ENCODE measurements around the gene HVCN1.

GRCh38 chr12:110599334-110599733 lies 89.6 kb downstream of the HVCN1 start:
- no peak for TF ChIP-seq TARDBP (IDR thresholded peaks at IDR 0.05)
- no peak for TF ChIP-seq FOXA1 (IDR thresholded peaks at IDR 0.05)
- no peak for TF ChIP-seq LEF1 (IDR thresholded peaks at IDR 0.05; ENCODE audit: borderline replicate concordance)
